GM19099 (cell line): Measurements from ENCODE around the gene STARD9.

Source experiments
- POLR2A ChIP-seq: IDR thresholded peaks from 3 replicates; pipeline ENCODE4 v1.6.1; 2011; ENCODE audit warnings: low read depth; ENCODE audit not compliant: insufficient read length; ENCODE audit errors: extremely low read depth

Gene STARD9

GRCh38 chr15:42581272-42581730 lies 5.9 kb downstream of the STARD9 start:
- peak; percentile 30 for TF ChIP-seq POLR2A

GRCh38 chr15:42582569-42583375 lies 7.4 kb downstream of the STARD9 start:
- no peak for TF ChIP-seq POLR2A

GRCh38 chr15:42584031-42584765 lies 8.8 kb downstream of the STARD9 start:
- no peak for TF ChIP-seq POLR2A

GRCh38 chr15:42590619-42591237 lies 15.3 kb downstream of the STARD9 start:
- no peak for TF ChIP-seq POLR2A

GRCh38 chr15:42591238-42591934 lies 16.0 kb downstream of the STARD9 start:
- TF ChIP-seq POLR2A: no peak

GRCh38 chr15:42592716-42593115 lies 17.3 kb downstream of the STARD9 start:
- no peak for TF ChIP-seq POLR2A

GRCh38 chr15:42593143-42593542 lies 17.7 kb downstream of the STARD9 start:
- no peak for TF ChIP-seq POLR2A

- TF ChIP-seq POLR2A: no peak
Measured at GRCh38 chr15:42594095-42594494, 18.7 kb downstream of the STARD9 start.

GRCh38 chr15:42595626-42596240 lies 20.3 kb downstream of the STARD9 start:
- no peak for TF ChIP-seq POLR2A

- no peak for TF ChIP-seq POLR2A
Measured at GRCh38 chr15:42602501-42602900, 27.1 kb downstream of the STARD9 start.

- no peak for TF ChIP-seq POLR2A
Measured at GRCh38 chr15:42603978-42604377, 28.6 kb downstream of the STARD9 start.

GRCh38 chr15:42604894-42605744 lies 29.7 kb downstream of the STARD9 start:
- no peak for TF ChIP-seq POLR2A

GRCh38 chr15:42605796-42606195 lies 30.4 kb downstream of the STARD9 start:
- TF ChIP-seq POLR2A: no peak

GRCh38 chr15:42608110-42608531 lies 32.7 kb downstream of the STARD9 start:
- TF ChIP-seq POLR2A: no peak
